HepG2 (cell line): ENCODE results near the gene PSMD5. TPM values are rescaled to one million over a fixed set of nuclear protein-coding genes. Genes with fewer than 3 reads are reported as not detected.

Source experiments
- ATAC-seq: fragments of 200-7000 bp; cut with Tn5 transposase; 3 replicates; pipeline ENCODE4 v1.9.1; 2020; ENCODE audit warnings: mild to moderate bottlenecking, moderate library complexity
- BruUV-seq: library from RNA; stranded (reverse); fragments of 400-500 nt; replicated peaks from 2 replicates; lab custom pipeline; 2021; lab: Mats Ljungman, UMichigan
- CTCF ChIA-PET: fragments of 300-600 bp; formaldehyde crosslinking; extraction: SDS; loops from one replicate; lab custom pipeline; 2021; ENCODE audit warnings: low total read pairs, inconsistent platforms, low intra/inter-chr PET ratio; lab: Yijun Ruan, JAX
- POLR2A ChIA-PET: fragments of 350-600 bp; sonication (Branson Sonifier 250); formaldehyde crosslinking; loops from one replicate; lab custom pipeline; 2020; ENCODE audit warnings: antibody characterized with exemption, inconsistent platforms; lab: Yijun Ruan, JAX
- DNase-seq: peaks from one replicate; pipeline ENCODE4 v3.0.0-alpha.2; 2015; ENCODE audit warnings: low spot score
- FAIRE-seq: peaks from 3 replicates; lab custom pipeline; 2011; peaks lifted over from hg19 to GRCh38; lab: Jason Lieb, UNC
- H2AFZ ChIP-seq: one replicate; pipeline ENCODE4 v1.6.1; 2011; ENCODE audit warnings: low read length, inconsistent platforms
- H3K27ac ChIP-seq: fragments of 300-600 bp; 3 replicates; pipeline ENCODE4 v1.8.0; 2011; ENCODE audit warnings: mixed run types, mild to moderate bottlenecking, mixed read lengths, low read length, inconsistent platforms; ENCODE audit not compliant: insufficient read depth; ENCODE audit errors: extremely low read length
- H3K27me3 ChIP-seq, 2 experiments: fragments of 200-600 bp in 1 of 2; 2 replicates in 1 of 2; 3 replicates in 1 of 2; pipeline versions ENCODE4 v1.6.0 to v1.8.0; 2011; ENCODE audit warnings: low read length in 2 of 2, mild to moderate bottlenecking in 2 of 2, moderate library complexity in 2 of 2, inconsistent platforms in 1 of 2; ENCODE audit not compliant: insufficient read depth in 2 of 2, control insufficient read depth in 1 of 2
- H3K36me3 ChIP-seq, 2 experiments: fragments of 200-600 bp in 1 of 2; replicated peaks in 1 of 2; 2 replicates in 1 of 2; 3 replicates in 1 of 2; pipeline versions ENCODE4 v1.5.1 to v1.8.0; 2011; ENCODE audit warnings: low read length in 2 of 2, inconsistent platforms in 1 of 2; ENCODE audit not compliant: insufficient read depth in 2 of 2, control insufficient read depth in 1 of 2
- H3K4me1 ChIP-seq: 2 replicates; pipeline ENCODE4 v1.5.1; 2012; ENCODE audit warnings: low read length, inconsistent platforms; ENCODE audit not compliant: insufficient read depth
- H3K4me2 ChIP-seq: 2 replicates; pipeline ENCODE4 v1.6.0; 2011; ENCODE audit warnings: low read depth, low read length, inconsistent platforms
- H3K4me3 ChIP-seq, 3 experiments: fragments of 200-600 bp in 1 of 3; sonication (generic), shearing (Covaris generic) in 1 of 3; replicated peaks in 1 of 3; 2 replicates each; pipeline ENCODE4 v1.5.1; 2011 to 2016; ENCODE audit warnings: low read length in 3 of 3, inconsistent platforms in 2 of 3, low read depth in 2 of 3, mild to moderate bottlenecking in 2 of 3, control low read depth in 1 of 3, mixed read lengths in 1 of 3; ENCODE audit not compliant: insufficient read depth in 1 of 3
- H3K79me2 ChIP-seq: one replicate; pipeline ENCODE4 v1.6.1; 2011; ENCODE audit warnings: low read length, inconsistent platforms; ENCODE audit not compliant: insufficient read depth
- H3K9ac ChIP-seq: 2 replicates; pipeline ENCODE4 v1.6.0; 2011; ENCODE audit warnings: mild to moderate bottlenecking, low read depth, low read length, inconsistent platforms; ENCODE audit not compliant: insufficient read depth
- H3K9me3 ChIP-seq: 2 replicates; pipeline ENCODE4 v1.5.1; 2012; ENCODE audit warnings: mild to moderate bottlenecking, low read length
- H4K20me1 ChIP-seq: 2 replicates; pipeline ENCODE4 v1.6.0; 2011; ENCODE audit warnings: inconsistent platforms, mild to moderate bottlenecking, low read length, moderate library complexity; ENCODE audit not compliant: insufficient read depth
- AGO2 ChIP-seq: fragments of 200-400 bp; formaldehyde crosslinking; optimal IDR thresholded peaks from 2 replicates; pipeline ENCODE3; 2017; ENCODE audit warnings: mild to moderate bottlenecking, low read depth, low read length, moderate library complexity
- NR2F6 ChIP-seq, 2 experiments: IDR thresholded peaks; 2 replicates each; pipeline ENCODE4 v1.6.1; 2016; ENCODE audit warnings: antibody characterized with exemption in 1 of 2, mild to moderate bottlenecking in 1 of 2
- RBFOX2 ChIP-seq: fragments of 200-400 bp; formaldehyde crosslinking; IDR thresholded peaks from 2 replicates; pipeline ENCODE4 v1.6.1; 2017; ENCODE audit warnings: low read depth, mild to moderate bottlenecking, low read length
- SMYD3 ChIP-seq: sonication (generic); formaldehyde crosslinking; IDR thresholded peaks from 2 replicates; pipeline ENCODE4 v1.8.1; 2023; ENCODE audit warnings: mild to moderate bottlenecking, missing genetic modification reagents
- SP140L ChIP-seq: sonication (generic); formaldehyde crosslinking; IDR thresholded peaks from 2 replicates; pipeline ENCODE4 v1.4.0; 2020; ENCODE audit warnings: missing genetic modification reagents, borderline replicate concordance
- ZBTB1 ChIP-seq: sonication (generic); formaldehyde crosslinking; IDR thresholded peaks from 2 replicates; pipeline ENCODE4 v1.4.0; 2020; ENCODE audit warnings: missing genetic modification reagents, borderline replicate concordance
- ZBTB20 ChIP-seq: sonication (generic); formaldehyde crosslinking; IDR thresholded peaks from 2 replicates; pipeline ENCODE4 v1.8.1; 2023; ENCODE audit warnings: missing genetic modification reagents, low read depth, mild to moderate bottlenecking, borderline replicate concordance
- ZBTB7A ChIP-seq: sonication (generic); formaldehyde crosslinking; IDR thresholded peaks from 2 replicates; pipeline ENCODE4 v1.8.0; 2022; ENCODE audit warnings: mild to moderate bottlenecking, missing genetic modification reagents
- ZSCAN29 ChIP-seq: sonication (generic); formaldehyde crosslinking; conservative IDR thresholded peaks from 2 replicates; pipeline ENCODE4 v1.4.0; 2020; ENCODE audit warnings: mild to moderate bottlenecking, missing genetic modification reagents
- WGBS: methylation state at CpG from one replicate; pipeline ENCODE4 v1.1.6; 2017; ENCODE audit warnings: low lambda C conversion rate; 5-methylcytosine and 5-hydroxymethylcytosine counted together
- in situ Hi-C: cut with HindIII; loops from 2 replicates; pipeline ENCODE4 v1.10.0; 2017; ENCODE audit warnings: low pct_unique_long_range_greater_than_20kb; ENCODE audit not compliant: extremely low pct_ligation_motif_present
- intact Hi-C: fragments of 100-400 bp; cut with micrococcal nuclease; formaldehyde crosslinking; loops from one replicate; pipeline ENCODE4 v1.10.0; 2022; ENCODE audit not compliant: unreplicated experiment
- polyA plus RNA-seq, 8 experiments: library from polyadenylated mRNA; depleted of rRNA in 3 of 8; stranded (reverse) in 7 of 8; unstranded in 1 of 8; fragments of >200 nt; fragmentation: Illumina TruSeq in 4 of 8; extraction: Trizol in 4 of 8; gene quantifications; 2 replicates each; pipeline versions ENCODE4 v1.2.1 to v1.2.3, GENCODE V29; 2011 to 2016; ENCODE audit warnings: low read depth in 4 of 8, missing spikeins in 1 of 8, mixed read lengths in 1 of 8; ENCODE audit not compliant: insufficient read depth in 1 of 8
- total RNA-seq, 5 experiments: library from RNA; depleted of rRNA; stranded (reverse); fragments of >200 nt; fragmentation: Illumina TruSeq; extraction: Trizol; gene quantifications; 2 replicates each; pipeline ENCODE4 v1.2.3, GENCODE V29; 2016; ENCODE audit warnings: low read depth in 1 of 5

PSMD5 gene
- total and polyA plus RNA-seq, 2 of the 13 experiments (the other 11 are each of a cell fraction or from before 2014, with no cell fraction given), result 12.7 to 18.1 TPM

GRCh38 chr9:120870206-120870605 is 27.5 kb upstream of the PSMD5 start (continued):
- TF ChIP-seq ZSCAN29 (CRISPR knock-in tag) (no peak), ZBTB20 (CRISPR knock-in tag) (no peak), SP140L (CRISPR knock-in tag) (no peak)

- no peak overlapping the region for H2AFZ ChIP-seq
- H3K27me3 ChIP-seq, result no peaks in the 10 kb centered on the region
- no peaks in the 10 kb centered on the region for H4K20me1 ChIP-seq
- 98% methylated on average over 8 of the region's 10 CpGs for WGBS
- FAIRE-seq (no peak), DNase-seq (no peak), ATAC-seq (no peak)
- intact Hi-C loops (no loop called here), in situ Hi-C loops (no loop called here)
- H3K4me3 ChIP-seq, result no peak overlapping the region
- no peaks in the 10 kb centered on the region for H3K9me3 ChIP-seq
- CTCF ChIA-PET, result no interaction called here
- H3K4me2 ChIP-seq, result no peak overlapping the region
- H3K4me1 ChIP-seq, result peaks cover 14% of the 10 kb centered on the region
- H3K36me3 ChIP-seq, result peaks cover 25 to 67% of the 10 kb centered on the region in 2 experiments; a peak in 4 of 5 replicates
- BruUV-seq, result no TSS peak
- no peak overlapping the region for H3K27ac ChIP-seq
- TF ChIP-seq AGO2 (peak; percentile 39), ZBTB1 (CRISPR knock-in tag) (no peak)
- TF ChIP-seq, all 625 proteins: peak for 1
- H3K79me2 ChIP-seq, result peaks cover 1% of the 10 kb centered on the region
- no peak overlapping the region for H3K9ac ChIP-seq
- POLR2A ChIA-PET, result no interaction called here
Observed at GRCh38 chr9:120869726-120870125, 27.0 kb upstream of the PSMD5 start.

- Histone ChIP-seq H3K4me3 (no peak overlapping the region), H3K9ac (no peak overlapping the region), H3K4me1 (peaks cover 10% of the 10 kb centered on the region)
- CTCF ChIA-PET, result no interaction called here
- no peak for FAIRE-seq
- WGBS, result 97% methylated on average over 10 of the region's 10 CpGs
- TF ChIP-seq ZBTB7A (CRISPR knock-in tag), result no peak
- no peak for TF ChIP-seq SMYD3 (CRISPR knock-in tag)
- peak; percentile 6; the same call in 1 of the 2 replicates for TF ChIP-seq RBFOX2
- no peak for TF ChIP-seq NR2F6 (IDR thresholded peaks at IDR 0.05)
- TF ChIP-seq NR2F6 (CRISPR knock-in tag; IDR thresholded peaks at IDR 0.05), result no peak
- TF ChIP-seq, all 625 proteins: peak for 1
- no peaks in the 10 kb centered on the region for H3K9me3 ChIP-seq
- H3K36me3 ChIP-seq, result peaks cover 22 to 64% of the 10 kb centered on the region in 2 experiments; a peak in 4 of 5 replicates
- no peaks in the 10 kb centered on the region for H3K79me2 ChIP-seq
- no peaks in the 10 kb centered on the region for H4K20me1 ChIP-seq
- no peak overlapping the region for H2AFZ ChIP-seq
- in situ Hi-C loops (no loop called here), intact Hi-C loops (no loop called here)
- POLR2A ChIA-PET, result no interaction called here
- no peak for ATAC-seq
- no peak overlapping the region for H3K27ac ChIP-seq
- no peaks in the 10 kb centered on the region for H3K27me3 ChIP-seq
- DNase-seq, result no peak
- BruUV-seq, result no TSS peak
- H3K4me2 ChIP-seq, result no peak overlapping the region
Observed at GRCh38 chr9:120869360-120869687, 26.6 kb upstream of the PSMD5 start.
